ENCODE results near the gene ANAPC2.

DNA sequence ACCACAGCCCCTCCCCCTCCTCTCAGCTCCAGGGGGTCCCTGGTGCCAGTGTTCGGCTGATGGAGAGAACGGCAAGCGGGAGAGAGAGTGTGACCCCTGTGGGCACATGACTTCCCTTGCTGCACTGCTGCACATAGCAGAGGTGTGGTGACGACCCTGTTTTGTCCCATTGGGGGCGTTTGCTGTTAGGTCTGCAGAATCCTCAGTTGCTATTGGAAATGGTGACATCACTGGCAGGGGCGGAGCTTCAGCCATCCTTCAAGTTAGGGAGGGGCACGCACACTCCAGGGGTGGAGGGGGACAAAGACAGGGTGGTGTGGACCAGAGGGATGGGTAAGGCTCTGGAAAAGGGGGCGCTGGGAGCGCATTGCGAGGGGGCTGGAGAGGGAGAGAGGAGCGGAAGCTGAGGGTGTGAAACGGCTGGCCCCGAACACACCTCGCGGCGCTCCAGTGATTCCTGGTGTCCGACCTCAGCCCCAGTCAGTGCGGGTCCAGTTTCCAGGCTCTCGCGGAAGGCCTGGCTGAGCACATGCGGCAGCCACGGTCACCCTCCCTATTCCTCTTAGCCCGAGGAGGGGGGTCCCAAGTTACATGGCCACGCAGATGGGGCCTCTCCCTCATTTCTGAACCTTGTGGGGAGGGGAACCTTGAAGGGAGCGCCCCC, 50.2 kb downstream of the ANAPC2 start:
- TF ChIP-seq, protein P1, sequence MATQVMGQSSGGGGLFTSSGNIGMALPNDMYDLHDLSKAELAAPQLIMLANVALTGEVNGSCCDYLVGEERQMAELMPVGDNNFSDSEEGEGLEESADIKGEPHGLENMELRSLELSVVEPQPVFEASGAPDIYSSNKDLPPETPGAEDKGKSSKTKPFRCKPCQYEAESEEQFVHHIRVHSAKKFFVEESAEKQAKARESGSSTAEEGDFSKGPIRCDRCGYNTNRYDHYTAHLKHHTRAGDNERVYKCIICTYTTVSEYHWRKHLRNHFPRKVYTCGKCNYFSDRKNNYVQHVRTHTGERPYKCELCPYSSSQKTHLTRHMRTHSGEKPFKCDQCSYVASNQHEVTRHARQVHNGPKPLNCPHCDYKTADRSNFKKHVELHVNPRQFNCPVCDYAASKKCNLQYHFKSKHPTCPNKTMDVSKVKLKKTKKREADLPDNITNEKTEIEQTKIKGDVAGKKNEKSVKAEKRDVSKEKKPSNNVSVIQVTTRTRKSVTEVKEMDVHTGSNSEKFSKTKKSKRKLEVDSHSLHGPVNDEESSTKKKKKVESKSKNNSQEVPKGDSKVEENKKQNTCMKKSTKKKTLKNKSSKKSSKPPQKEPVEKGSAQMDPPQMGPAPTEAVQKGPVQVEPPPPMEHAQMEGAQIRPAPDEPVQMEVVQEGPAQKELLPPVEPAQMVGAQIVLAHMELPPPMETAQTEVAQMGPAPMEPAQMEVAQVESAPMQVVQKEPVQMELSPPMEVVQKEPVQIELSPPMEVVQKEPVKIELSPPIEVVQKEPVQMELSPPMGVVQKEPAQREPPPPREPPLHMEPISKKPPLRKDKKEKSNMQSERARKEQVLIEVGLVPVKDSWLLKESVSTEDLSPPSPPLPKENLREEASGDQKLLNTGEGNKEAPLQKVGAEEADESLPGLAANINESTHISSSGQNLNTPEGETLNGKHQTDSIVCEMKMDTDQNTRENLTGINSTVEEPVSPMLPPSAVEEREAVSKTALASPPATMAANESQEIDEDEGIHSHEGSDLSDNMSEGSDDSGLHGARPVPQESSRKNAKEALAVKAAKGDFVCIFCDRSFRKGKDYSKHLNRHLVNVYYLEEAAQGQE (IDR thresholded peaks at IDR 0.05) = no peak
- TF ChIP-seq CTCF (IDR thresholded peaks at IDR 0.05; ENCODE audit: low read depth, low read length, missing input control) (no peak), TAF1 (conservative IDR thresholded peaks at IDR 0.05) (no peak), SP1 (IDR thresholded peaks at IDR 0.05) (no peak), EGR1 (IDR thresholded peaks at IDR 0.05; ENCODE audit: low read depth in 2 of 2) (no peak), RXRA (IDR thresholded peaks at IDR 0.05) (no peak), FOXA2 (IDR thresholded peaks at IDR 0.05) (no peak), YY1 (IDR thresholded peaks at IDR 0.05) (no peak), JUND (IDR thresholded peaks at IDR 0.05) (no peak)
- TF ChIP-seq, protein P2, sequence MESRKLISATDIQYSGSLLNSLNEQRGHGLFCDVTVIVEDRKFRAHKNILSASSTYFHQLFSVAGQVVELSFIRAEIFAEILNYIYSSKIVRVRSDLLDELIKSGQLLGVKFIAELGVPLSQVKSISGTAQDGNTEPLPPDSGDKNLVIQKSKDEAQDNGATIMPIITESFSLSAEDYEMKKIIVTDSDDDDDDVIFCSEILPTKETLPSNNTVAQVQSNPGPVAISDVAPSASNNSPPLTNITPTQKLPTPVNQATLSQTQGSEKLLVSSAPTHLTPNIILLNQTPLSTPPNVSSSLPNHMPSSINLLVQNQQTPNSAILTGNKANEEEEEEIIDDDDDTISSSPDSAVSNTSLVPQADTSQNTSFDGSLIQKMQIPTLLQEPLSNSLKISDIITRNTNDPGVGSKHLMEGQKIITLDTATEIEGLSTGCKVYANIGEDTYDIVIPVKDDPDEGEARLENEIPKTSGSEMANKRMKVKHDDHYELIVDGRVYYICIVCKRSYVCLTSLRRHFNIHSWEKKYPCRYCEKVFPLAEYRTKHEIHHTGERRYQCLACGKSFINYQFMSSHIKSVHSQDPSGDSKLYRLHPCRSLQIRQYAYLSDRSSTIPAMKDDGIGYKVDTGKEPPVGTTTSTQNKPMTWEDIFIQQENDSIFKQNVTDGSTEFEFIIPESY (IDR thresholded peaks at IDR 0.05) = no peak
